ENCODE results near the gene IGSF23. TPM values are rescaled to one million over a fixed set of nuclear protein-coding genes. Genes with fewer than 3 reads are reported as not detected.

IGSF23 gene
- total RNA-seq, 1 experiment from 2014 or later: not detected

DNA sequence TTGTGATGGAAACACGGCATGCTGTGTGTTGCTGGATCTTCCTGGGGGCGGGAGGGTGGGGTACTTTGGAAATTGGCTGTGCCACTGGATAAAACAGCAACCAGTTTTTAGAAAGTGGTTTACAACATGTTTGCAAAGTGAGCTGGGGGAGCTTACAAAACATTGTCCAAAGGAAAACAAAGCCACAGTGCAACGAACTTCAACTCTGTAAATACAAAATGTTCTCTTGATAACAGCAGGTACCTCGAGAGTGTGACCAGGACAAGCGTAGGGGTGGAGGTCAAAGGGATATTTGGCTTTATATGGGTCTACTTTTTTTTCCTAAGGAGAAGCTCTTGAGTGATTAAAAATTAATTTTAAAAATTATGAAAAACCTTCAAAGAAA lies 2.5 kb downstream of the IGSF23 start:
- H3K36me3 ChIP-seq (ENCODE audit: low read depth): no peaks in the 10 kb centered on the region
- H3K27me3 ChIP-seq (ENCODE audit: insufficient read depth, low read depth): no peaks in the 10 kb centered on the region
- H3F3A ChIP-seq (ENCODE audit: insufficient read depth, low read depth): peaks cover 27% of the 10 kb centered on the region; the same call in 1 of the 2 replicates
- H3K79me2 ChIP-seq (ENCODE audit: low read depth): no peaks in the 10 kb centered on the region
- CTCF ChIA-PET: interaction anchor here (0.6 kb wide), 1 partner anchor 25 kb away, joined by 3 read pairs; no protein-coding TSS in a partner anchor
- H3K4me1 ChIP-seq (replicated peaks; ENCODE audit: insufficient read depth): peaks cover 16% of the 10 kb centered on the region
- TF ChIP-seq EZH2 (IDR thresholded peaks at IDR 0.05; ENCODE audit: low read depth): no peak
- TF ChIP-seq, protein P1, sequence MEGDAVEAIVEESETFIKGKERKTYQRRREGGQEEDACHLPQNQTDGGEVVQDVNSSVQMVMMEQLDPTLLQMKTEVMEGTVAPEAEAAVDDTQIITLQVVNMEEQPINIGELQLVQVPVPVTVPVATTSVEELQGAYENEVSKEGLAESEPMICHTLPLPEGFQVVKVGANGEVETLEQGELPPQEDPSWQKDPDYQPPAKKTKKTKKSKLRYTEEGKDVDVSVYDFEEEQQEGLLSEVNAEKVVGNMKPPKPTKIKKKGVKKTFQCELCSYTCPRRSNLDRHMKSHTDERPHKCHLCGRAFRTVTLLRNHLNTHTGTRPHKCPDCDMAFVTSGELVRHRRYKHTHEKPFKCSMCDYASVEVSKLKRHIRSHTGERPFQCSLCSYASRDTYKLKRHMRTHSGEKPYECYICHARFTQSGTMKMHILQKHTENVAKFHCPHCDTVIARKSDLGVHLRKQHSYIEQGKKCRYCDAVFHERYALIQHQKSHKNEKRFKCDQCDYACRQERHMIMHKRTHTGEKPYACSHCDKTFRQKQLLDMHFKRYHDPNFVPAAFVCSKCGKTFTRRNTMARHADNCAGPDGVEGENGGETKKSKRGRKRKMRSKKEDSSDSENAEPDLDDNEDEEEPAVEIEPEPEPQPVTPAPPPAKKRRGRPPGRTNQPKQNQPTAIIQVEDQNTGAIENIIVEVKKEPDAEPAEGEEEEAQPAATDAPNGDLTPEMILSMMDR (conservative IDR thresholded peaks at IDR 0.05): no peak
- H3K9me3 ChIP-seq (ENCODE audit: insufficient read depth, low read depth): no peaks in the 10 kb centered on the region
- no peak overlapping the region for H3K27ac ChIP-seq
- H3K9me2 ChIP-seq (ENCODE audit: insufficient read depth): no peaks in the 10 kb centered on the region
- H3K4me2 ChIP-seq: no peak overlapping the region
- intact Hi-C loops (cut with micrococcal nuclease; ENCODE audit: unreplicated experiment): no loop called here
- no peak overlapping the region for H2AFZ ChIP-seq
- no peak for DNase-seq
- no peak overlapping the region for H3K4me3 ChIP-seq
- BruUV-seq (replicated peaks): no TSS peak
- POLR2A ChIA-PET (ENCODE audit: unreplicated experiment): interaction anchor here (0.7 kb wide), 1 partner anchor 20 kb away, joined by 3 read pairs; no protein-coding TSS in a partner anchor
- H4K20me1 ChIP-seq (ENCODE audit: insufficient read depth): no peaks in the 10 kb centered on the region

DNA sequence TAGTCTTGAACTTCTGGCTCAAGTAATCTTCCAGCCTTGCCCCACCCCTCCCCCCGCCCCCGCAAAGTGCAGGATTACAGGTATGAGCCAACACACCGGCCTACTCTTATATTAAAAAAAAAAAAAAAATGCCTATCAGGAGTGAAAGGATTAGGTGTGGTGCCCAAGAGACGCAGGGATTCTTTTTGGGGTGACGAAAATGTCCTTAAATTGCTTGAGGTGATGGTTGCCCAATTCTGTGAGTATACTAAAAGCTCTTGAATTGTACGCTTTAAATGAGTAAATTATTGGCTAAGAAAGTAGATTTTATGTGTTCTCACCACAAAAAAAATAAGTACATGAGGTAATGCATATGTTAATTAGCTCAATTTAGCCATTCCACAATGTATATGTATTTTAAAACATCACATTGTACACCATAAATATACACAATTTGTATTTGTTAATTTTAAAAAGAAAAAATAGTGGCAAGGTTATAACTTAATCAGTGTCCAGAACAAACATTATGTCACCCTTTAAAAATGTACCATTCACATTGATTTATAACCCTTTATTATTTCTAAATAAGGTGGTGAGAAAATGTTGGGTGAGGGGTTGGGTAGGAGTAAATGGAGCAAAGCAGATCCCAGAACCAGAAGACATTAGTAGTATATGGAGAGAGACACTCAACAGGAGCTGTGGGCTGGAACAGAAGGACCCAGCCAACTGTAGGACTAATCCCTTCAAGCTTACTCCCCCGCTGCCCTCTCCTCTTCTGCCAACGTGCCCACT lies 3.9 kb downstream of the IGSF23 start:
- ChIA-PET CTCF (interaction anchor here (0.7 kb wide), 1 partner anchor 43 kb away, joined by 4 read pairs; no protein-coding TSS in a partner anchor), POLR2A (ENCODE audit: unreplicated experiment) (no interaction called here)
- Histone ChIP-seq H3K9me3 (ENCODE audit: insufficient read depth, low read depth) (no peaks in the 10 kb centered on the region), H4K20me1 (ENCODE audit: insufficient read depth) (no peaks in the 10 kb centered on the region), H3K4me1 (replicated peaks; ENCODE audit: insufficient read depth) (peaks cover 2% of the 10 kb centered on the region; the same call in 1 of the 2 replicates), H3K36me3 (ENCODE audit: low read depth) (no peaks in the 10 kb centered on the region), H3F3A (ENCODE audit: insufficient read depth, low read depth) (peaks cover 14% of the 10 kb centered on the region; the same call in 1 of the 2 replicates), H2AFZ (no peak overlapping the region), H3K27ac (no peak overlapping the region), H3K27me3 (ENCODE audit: insufficient read depth, low read depth) (no peaks in the 10 kb centered on the region), H3K4me3 (no peak overlapping the region), H3K79me2 (ENCODE audit: low read depth) (no peaks in the 10 kb centered on the region), H3K9me2 (ENCODE audit: insufficient read depth) (no peaks in the 10 kb centered on the region), H3K4me2 (no peak overlapping the region)
- intact Hi-C loops (cut with micrococcal nuclease; ENCODE audit: unreplicated experiment): no loop called here
- BruUV-seq (replicated peaks): no TSS peak
- no peak for DNase-seq
- no peak for TF ChIP-seq EZH2 (IDR thresholded peaks at IDR 0.05; ENCODE audit: low read depth)
- TF ChIP-seq, protein P1 (conservative IDR thresholded peaks at IDR 0.05): no peak

DNA sequence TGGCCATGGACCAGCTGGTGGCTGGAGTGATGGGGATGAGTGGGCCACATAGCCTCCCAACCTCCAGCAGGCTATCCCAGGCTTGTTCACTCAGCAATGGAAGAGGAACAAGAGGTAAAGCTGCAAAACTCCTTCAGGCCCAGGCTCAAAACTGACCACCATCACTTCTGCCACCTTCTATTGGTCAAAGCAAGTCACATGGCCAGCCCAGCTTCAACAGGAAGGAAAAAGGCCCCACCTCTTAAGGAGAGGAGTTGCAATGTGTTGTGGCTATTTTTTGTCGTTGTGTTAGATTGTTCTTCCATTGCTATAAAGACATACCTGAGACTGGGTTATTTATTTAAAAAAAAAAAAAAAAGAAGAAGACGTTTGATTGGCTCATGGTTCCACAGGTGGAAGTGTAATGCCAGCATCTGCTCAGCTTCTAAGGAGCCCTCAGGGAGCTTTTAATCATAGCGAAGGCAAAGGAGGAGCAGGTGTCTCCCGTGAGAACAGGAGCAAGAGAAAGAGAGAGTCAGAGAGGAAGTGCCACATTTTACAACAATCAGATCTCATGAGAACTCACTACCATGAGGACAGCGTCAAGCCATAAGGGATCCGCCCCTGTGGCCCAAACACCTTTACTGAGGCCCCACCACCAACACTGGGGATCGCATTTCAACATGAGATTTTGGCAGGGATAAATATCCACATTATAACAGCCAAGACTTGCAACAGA lies 5.4 kb downstream of the IGSF23 start:
- peaks cover 10% of the 10 kb centered on the region; the same call in 1 of the 2 replicates for H3F3A ChIP-seq (ENCODE audit: insufficient read depth, low read depth)
- ChIA-PET CTCF (no interaction called here), POLR2A (ENCODE audit: unreplicated experiment) (no interaction called here)
- no peaks in the 10 kb centered on the region for H3K4me1 ChIP-seq (replicated peaks; ENCODE audit: insufficient read depth)
- H3K9me2 ChIP-seq (ENCODE audit: insufficient read depth): no peaks in the 10 kb centered on the region
- no peak overlapping the region for H3K4me2 ChIP-seq
- H4K20me1 ChIP-seq (ENCODE audit: insufficient read depth): no peaks in the 10 kb centered on the region
- no peak overlapping the region for H2AFZ ChIP-seq
- DNase-seq: no peak
- H3K79me2 ChIP-seq (ENCODE audit: low read depth): no peaks in the 10 kb centered on the region
- TF ChIP-seq EZH2 (IDR thresholded peaks at IDR 0.05; ENCODE audit: low read depth): no peak
- TF ChIP-seq, protein P1 (conservative IDR thresholded peaks at IDR 0.05): no peak
- H3K9me3 ChIP-seq (ENCODE audit: insufficient read depth, low read depth): no peaks in the 10 kb centered on the region
- H3K27me3 ChIP-seq (ENCODE audit: insufficient read depth, low read depth): no peaks in the 10 kb centered on the region
- intact Hi-C loops (cut with micrococcal nuclease; ENCODE audit: unreplicated experiment): no loop called here
- no peak overlapping the region for H3K27ac ChIP-seq
- H3K4me3 ChIP-seq: no peak overlapping the region
- H3K36me3 ChIP-seq (ENCODE audit: low read depth): no peaks in the 10 kb centered on the region
- BruUV-seq (replicated peaks): no TSS peak
